ENCODE measurements around the gene FADS3. TPM values are rescaled to one million over a fixed set of nuclear protein-coding genes. Genes with fewer than 3 reads are reported as not detected.
A peak's percentile ranks its signal among the peaks of the same experiment; 100 is the strongest.

FADS3 gene
- total and polyA plus RNA-seq, 2 donors (not counting 1 experiment from before 2014, with no cell fraction given) = 79.9 to 224 TPM

DNA sequence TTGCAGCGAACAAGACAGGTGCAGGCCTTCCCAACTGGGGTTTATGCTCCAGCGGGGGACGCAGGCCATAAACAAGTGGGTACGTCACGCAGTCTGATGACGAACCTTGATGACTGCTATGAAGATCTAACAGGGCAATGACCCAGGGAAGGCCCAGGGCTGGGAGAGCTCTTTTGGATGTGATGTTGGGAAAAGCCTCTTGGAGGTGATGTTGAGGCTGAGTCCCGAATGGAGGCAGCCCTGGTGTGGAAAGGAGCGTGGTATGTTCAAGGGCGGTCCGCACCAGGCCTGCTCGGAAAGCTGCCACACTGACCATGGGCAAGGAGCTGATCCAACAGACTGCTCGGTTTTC is 57.4 kb downstream of the FADS3 start:
- H2AFZ ChIP-seq (ENCODE audit: low read length) = no peak overlapping the region
- peaks cover 2% of the 10 kb centered on the region for H4K20me1 ChIP-seq (ENCODE audit: control insufficient read depth, extremely low read depth, insufficient read depth, low read length)
- H3K79me2 ChIP-seq (ENCODE audit: control insufficient read depth, insufficient read depth, low read length) = peaks cover 79% of the 10 kb centered on the region
- H3K36me3 ChIP-seq (ENCODE audit: control insufficient read depth, insufficient read depth, low read length) = peaks cover 30% of the 10 kb centered on the region
- no peak overlapping the region for H3K4me3 ChIP-seq (replicated peaks in 1 of 4; ENCODE audit: control extremely low read depth in 1 of 4, insufficient read depth in 1 of 4, low read depth in 3 of 4, low read length in 4 of 4)
- H3K4me2 ChIP-seq (ENCODE audit: extremely low read depth, insufficient read depth, low read length) = no peak overlapping the region
- no peaks in the 10 kb centered on the region for H3K9me3 ChIP-seq (ENCODE audit: control insufficient read depth, insufficient read depth, low read depth, low read length)
- H3K9ac ChIP-seq (ENCODE audit: insufficient read depth, low read length) = no peak overlapping the region
- peaks cover 22% of the 10 kb centered on the region for H3K4me1 ChIP-seq (ENCODE audit: control insufficient read depth, extremely low read depth, insufficient read depth, low read length)
- DNase-seq (ENCODE audit: low read depth in 2 of 2) = no peak
- TF ChIP-seq CTCF (conservative IDR thresholded peaks at IDR 0.05 in 1 of 2, IDR thresholded peaks at IDR 0.05 in 1 of 2; ENCODE audit: low read depth in 1 of 2, low read length in 2 of 2) (no peak), EZH2 (IDR thresholded peaks at IDR 0.05; ENCODE audit: low read length, missing control alignments) (no peak)
- H3K27ac ChIP-seq (ENCODE audit: insufficient read depth, low read length) = peak overlapping the region; percentile 58
- H3K27me3 ChIP-seq (ENCODE audit: control insufficient read depth, insufficient read depth, low read length) = no peaks in the 10 kb centered on the region

GRCh38 chr11:61833471-61833870 is 57.9 kb downstream of the FADS3 start:
- Histone ChIP-seq H3K4me3 (replicated peaks in 1 of 4; ENCODE audit: control extremely low read depth in 1 of 4, insufficient read depth in 1 of 4, low read depth in 3 of 4, low read length in 4 of 4) (no peak overlapping the region), H3K4me1 (ENCODE audit: control insufficient read depth, extremely low read depth, insufficient read depth, low read length) (peaks cover 22% of the 10 kb centered on the region), H2AFZ (ENCODE audit: low read length) (no peak overlapping the region), H3K9ac (ENCODE audit: insufficient read depth, low read length) (no peak overlapping the region), H3K79me2 (ENCODE audit: control insufficient read depth, insufficient read depth, low read length) (peaks cover 81% of the 10 kb centered on the region), H3K9me3 (ENCODE audit: control insufficient read depth, insufficient read depth, low read depth, low read length) (no peaks in the 10 kb centered on the region), H3K27me3 (ENCODE audit: control insufficient read depth, insufficient read depth, low read length) (no peaks in the 10 kb centered on the region), H3K27ac (ENCODE audit: insufficient read depth, low read length) (no peak overlapping the region), H4K20me1 (ENCODE audit: control insufficient read depth, extremely low read depth, insufficient read depth, low read length) (peaks cover 2% of the 10 kb centered on the region), H3K36me3 (ENCODE audit: control insufficient read depth, insufficient read depth, low read length) (peaks cover 26% of the 10 kb centered on the region), H3K4me2 (ENCODE audit: extremely low read depth, insufficient read depth, low read length) (no peak overlapping the region)
- TF ChIP-seq CTCF (conservative IDR thresholded peaks at IDR 0.05 in 1 of 2, IDR thresholded peaks at IDR 0.05 in 1 of 2; ENCODE audit: low read depth in 1 of 2, low read length in 2 of 2) = no peak
- no peak for TF ChIP-seq EZH2 (IDR thresholded peaks at IDR 0.05; ENCODE audit: low read length, missing control alignments)
- DNase-seq (ENCODE audit: low read depth in 2 of 2) = no peak

- Histone ChIP-seq H3K9me3 (ENCODE audit: control insufficient read depth, insufficient read depth, low read depth, low read length) (no peaks in the 10 kb centered on the region), H3K27me3 (ENCODE audit: control insufficient read depth, insufficient read depth, low read length) (no peaks in the 10 kb centered on the region), H2AFZ (ENCODE audit: low read length) (no peak overlapping the region), H3K9ac (ENCODE audit: insufficient read depth, low read length) (no peak overlapping the region), H3K79me2 (ENCODE audit: control insufficient read depth, insufficient read depth, low read length) (peaks cover 82% of the 10 kb centered on the region), H3K4me2 (ENCODE audit: extremely low read depth, insufficient read depth, low read length) (no peak overlapping the region), H3K36me3 (ENCODE audit: control insufficient read depth, insufficient read depth, low read length) (peaks cover 21% of the 10 kb centered on the region), H3K4me1 (ENCODE audit: control insufficient read depth, extremely low read depth, insufficient read depth, low read length) (peaks cover 22% of the 10 kb centered on the region), H3K4me3 (replicated peaks in 1 of 4; ENCODE audit: control extremely low read depth in 1 of 4, insufficient read depth in 1 of 4, low read depth in 3 of 4, low read length in 4 of 4) (no peak overlapping the region), H4K20me1 (ENCODE audit: control insufficient read depth, extremely low read depth, insufficient read depth, low read length) (peaks cover 2% of the 10 kb centered on the region), H3K27ac (ENCODE audit: insufficient read depth, low read length) (no peak overlapping the region)
- DNase-seq (ENCODE audit: low read depth in 2 of 2) = no peak
- TF ChIP-seq EZH2 (IDR thresholded peaks at IDR 0.05; ENCODE audit: low read length, missing control alignments) (no peak), CTCF (conservative IDR thresholded peaks at IDR 0.05 in 1 of 2, IDR thresholded peaks at IDR 0.05 in 1 of 2; ENCODE audit: low read depth in 1 of 2, low read length in 2 of 2) (no peak)
These were observed 58.6 kb downstream of the FADS3 start for GRCh38 chr11:61832754-61833153.

Measured in fibroblast of lung (primary cell).